Thyroid gland (tissue), 4 donors: ENCODE measurements around the gene ZNF821.

Experiments used
- POLR2A ChIP-seq, 2 donors: fragments of 450-650 bp; IDR thresholded peaks; one replicate each; pipeline ENCODE4 v1.6.1; 2017; ENCODE audit warnings: antibody characterized with exemption in 2 of 2, mild to moderate bottlenecking in 2 of 2, moderate library complexity in 1 of 2
- TF ChIP-seq, protein P1 (sequence below), 6 experiments: fragments of 200-600 bp in 3 of 6; fragments of 450-650 bp in 3 of 6; sonication (generic) in 3 of 6; IDR thresholded peaks; one replicate each; pipeline ENCODE4 v1.5.1; 2016 to 2019; ENCODE audit warnings: antibody characterized with exemption in 6 of 6, mild to moderate bottlenecking in 2 of 6, inconsistent platforms in 1 of 6, moderate library complexity in 1 of 6

- TF ChIP-seq, protein P1, sequence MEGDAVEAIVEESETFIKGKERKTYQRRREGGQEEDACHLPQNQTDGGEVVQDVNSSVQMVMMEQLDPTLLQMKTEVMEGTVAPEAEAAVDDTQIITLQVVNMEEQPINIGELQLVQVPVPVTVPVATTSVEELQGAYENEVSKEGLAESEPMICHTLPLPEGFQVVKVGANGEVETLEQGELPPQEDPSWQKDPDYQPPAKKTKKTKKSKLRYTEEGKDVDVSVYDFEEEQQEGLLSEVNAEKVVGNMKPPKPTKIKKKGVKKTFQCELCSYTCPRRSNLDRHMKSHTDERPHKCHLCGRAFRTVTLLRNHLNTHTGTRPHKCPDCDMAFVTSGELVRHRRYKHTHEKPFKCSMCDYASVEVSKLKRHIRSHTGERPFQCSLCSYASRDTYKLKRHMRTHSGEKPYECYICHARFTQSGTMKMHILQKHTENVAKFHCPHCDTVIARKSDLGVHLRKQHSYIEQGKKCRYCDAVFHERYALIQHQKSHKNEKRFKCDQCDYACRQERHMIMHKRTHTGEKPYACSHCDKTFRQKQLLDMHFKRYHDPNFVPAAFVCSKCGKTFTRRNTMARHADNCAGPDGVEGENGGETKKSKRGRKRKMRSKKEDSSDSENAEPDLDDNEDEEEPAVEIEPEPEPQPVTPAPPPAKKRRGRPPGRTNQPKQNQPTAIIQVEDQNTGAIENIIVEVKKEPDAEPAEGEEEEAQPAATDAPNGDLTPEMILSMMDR (IDR thresholded peaks at IDR 0.05): no peak
- TF ChIP-seq POLR2A (IDR thresholded peaks at IDR 0.05): no peak
These were observed 40.4 kb downstream of the ZNF821 start for GRCh38 chr16:71843572-71843971.
